GM12874 (cell line): ENCODE results near the gene PSMG4.

ENCODE experiments used
- CTCF ChIP-seq: IDR thresholded peaks from 2 replicates; pipeline ENCODE4 v1.5.1; 2011; ENCODE audit warnings: low read depth, mild to moderate bottlenecking, control low read depth, low read length, moderate library complexity; ENCODE audit not compliant: insufficient read depth

The PSMG4 gene

GRCh38 chr6:3237761-3238662 lies 20.7 kb upstream of the PSMG4 start:
- no peak for TF ChIP-seq CTCF

- peak; percentile 24; the same call in 1 of the 2 replicates for TF ChIP-seq CTCF
Observed at GRCh38 chr6:3239110-3239830, 19.5 kb upstream of the PSMG4 start.

GRCh38 chr6:3240595-3240994 lies 18.2 kb upstream of the PSMG4 start:
- TF ChIP-seq CTCF: no peak

DNA sequence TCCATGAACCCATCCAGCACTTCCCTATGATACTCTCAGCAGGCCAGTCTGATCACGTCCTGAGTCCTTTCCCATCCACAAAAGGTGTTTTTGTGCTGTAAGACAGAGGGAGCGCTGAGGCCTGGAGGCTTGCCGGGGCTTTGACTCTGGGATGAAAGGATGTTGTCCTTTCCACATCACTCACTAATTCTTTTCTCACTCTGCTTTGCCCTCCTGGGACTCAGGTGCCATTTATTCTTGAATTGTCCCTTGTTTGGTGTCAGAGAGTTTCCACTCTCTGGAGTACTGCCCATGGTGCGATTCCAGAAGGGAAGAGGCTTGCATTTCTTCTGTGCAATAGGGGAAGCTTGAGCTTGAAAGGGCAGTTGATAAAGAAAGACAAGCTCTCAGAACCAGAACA lies 16.0 kb upstream of the PSMG4 start:
- no peak for TF ChIP-seq CTCF

DNA sequence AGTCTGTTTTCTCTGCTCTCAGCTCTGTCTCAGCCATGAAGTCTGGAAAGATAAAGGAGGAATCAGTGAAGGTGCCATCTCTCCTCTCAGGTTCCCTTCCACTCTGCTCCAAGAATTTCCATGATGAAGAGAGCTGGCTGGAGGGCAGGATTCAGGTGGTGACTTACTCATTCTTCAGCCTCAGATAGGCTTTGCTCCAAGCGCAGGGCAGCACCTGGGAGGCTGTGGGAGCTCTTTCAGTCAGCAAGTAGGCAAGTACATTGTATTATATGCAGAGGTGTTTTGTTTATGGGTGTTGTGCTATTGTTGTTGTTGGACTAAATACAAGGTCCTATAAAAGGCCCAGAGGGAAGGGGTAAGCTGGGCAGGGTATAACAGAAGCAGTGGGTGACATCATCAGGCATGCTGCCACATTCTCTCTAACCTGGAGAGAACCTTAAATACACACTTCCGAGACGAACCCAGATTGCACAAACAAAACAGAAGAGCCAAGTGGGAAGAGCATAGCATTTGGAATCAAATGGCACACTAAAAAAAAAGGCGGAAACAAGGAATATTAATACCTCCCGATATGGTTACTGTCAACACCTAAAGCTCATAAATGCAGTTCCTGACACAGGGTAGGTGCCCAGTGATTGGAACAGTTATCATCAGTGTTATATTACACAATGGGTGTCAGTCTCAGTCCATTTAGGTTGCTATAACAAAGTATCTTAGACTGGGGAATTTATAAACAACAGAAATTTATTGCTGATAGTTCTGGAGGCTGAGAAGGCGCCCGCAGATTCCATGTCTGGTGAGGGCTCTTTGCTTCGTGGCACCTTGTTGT lies 14.5 kb upstream of the PSMG4 start:
- no peak for TF ChIP-seq CTCF

DNA sequence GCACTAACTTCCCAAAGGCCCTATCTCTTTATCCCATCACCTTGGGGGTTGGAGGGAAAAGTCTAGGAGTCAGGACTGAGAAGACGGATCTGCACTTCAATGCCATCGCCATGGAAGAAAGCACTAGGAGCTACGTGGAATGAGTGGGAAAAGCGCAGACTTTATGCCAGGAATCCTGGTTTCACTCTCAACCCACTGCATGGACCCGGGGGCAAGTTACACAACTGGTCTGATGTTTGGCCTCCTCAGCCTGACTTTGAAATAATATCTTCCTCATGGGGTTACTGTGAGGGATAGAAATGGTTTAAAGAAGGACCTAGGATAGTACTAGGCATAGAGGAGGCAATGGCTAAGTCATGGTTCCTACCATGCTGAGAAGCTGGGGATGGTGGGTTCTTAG lies 13.5 kb upstream of the PSMG4 start:
- TF ChIP-seq CTCF: no peak
